NOMO-1 (cell line): ENCODE measurements around the gene MUCL3.
"Not testable (repeated sequence)": the region's sequence is repeated elsewhere in the genome, so short reads cannot be mapped to it uniquely, and the experiment has no call there.

Experiments used
- DNase-seq, 2 experiments: peaks; one replicate each; lab custom pipeline; 2025; ENCODE audit not compliant: unreplicated experiment in 2 of 2; lab: John Stamatoyannopoulos, UW

Gene MUCL3

GRCh38 chr6:30979141-30979540 is 38.4 kb downstream of the MUCL3 start:
- DNase-seq = no peak

GRCh38 chr6:30979690-30980089 is 38.9 kb downstream of the MUCL3 start:
- DNase-seq = no peak

- DNase-seq = no peak
Observed at GRCh38 chr6:30981942-30982772, 41.4 kb downstream of the MUCL3 start.

GRCh38 chr6:30983439-30983838 is 42.7 kb downstream of the MUCL3 start, which contains the start of gene MUC21:
Gene MUC21 (plus strand): TSS chr6:30983718. CDS start chr6:30983959, 241 bp downstream.
- DNase-seq = no peak

GRCh38 chr6:30985490-30985889 is 44.7 kb downstream of the MUCL3 start:
- DNase-seq = no peak

- no peak for DNase-seq
Observed at GRCh38 chr6:30987304-30987703, 46.5 kb downstream of the MUCL3 start.

- no peak for DNase-seq
Observed at GRCh38 chr6:30988209-30988825, 47.5 kb downstream of the MUCL3 start.

GRCh38 chr6:30990422-30991086 is 49.8 kb downstream of the MUCL3 start:
- no peak for DNase-seq

- DNase-seq = no peak
Observed at GRCh38 chr6:30991891-30992290, 51.1 kb downstream of the MUCL3 start.

GRCh38 chr6:30997301-30997700 is 56.5 kb downstream of the MUCL3 start:
- DNase-seq = peak; percentile 88 to 96

GRCh38 chr6:30998785-30999184 is 58.0 kb downstream of the MUCL3 start:
- DNase-seq = no peak

GRCh38 chr6:31000067-31000860 is 59.5 kb downstream of the MUCL3 start:
- not testable (repeated sequence) for DNase-seq

GRCh38 chr6:31001281-31001888 is 60.6 kb downstream of the MUCL3 start:
- no peak for DNase-seq

GRCh38 chr6:31002471-31002870 is 61.7 kb downstream of the MUCL3 start:
- no peak for DNase-seq
